ENCODE data around the gene ADAMTS2.
"Not testable (repeated sequence)": the region's sequence is repeated elsewhere in the genome, so short reads cannot be mapped to it uniquely, and the experiment has no call there.

The ADAMTS2 gene

GRCh38 chr5:179289756-179290385 is 55.4 kb downstream of the ADAMTS2 start:
- no peak for TF ChIP-seq CTCF (IDR thresholded peaks at IDR 0.05; ENCODE audit: insufficient read depth, low read depth, low read length, missing control alignments)
- no peak overlapping the region for H3K4me3 ChIP-seq (ENCODE audit: low read depth, low read length)
- no peak for DNase-seq (ENCODE audit: low read depth)

- DNase-seq (ENCODE audit: low read depth), result no peak
- no peak for TF ChIP-seq CTCF (IDR thresholded peaks at IDR 0.05; ENCODE audit: insufficient read depth, low read depth, low read length, missing control alignments)
- H3K4me3 ChIP-seq (ENCODE audit: low read depth, low read length), result no peak overlapping the region
Observed at GRCh38 chr5:179288809-179289185, 56.5 kb downstream of the ADAMTS2 start.

- DNase-seq (ENCODE audit: low read depth), result no peak
- H3K4me3 ChIP-seq (ENCODE audit: low read depth, low read length), result no peak overlapping the region
- no peak for TF ChIP-seq CTCF (IDR thresholded peaks at IDR 0.05; ENCODE audit: insufficient read depth, low read depth, low read length, missing control alignments)
Observed at GRCh38 chr5:179288101-179288808, 57.0 kb downstream of the ADAMTS2 start.

GRCh38 chr5:179287631-179288030 is 57.6 kb downstream of the ADAMTS2 start:
- TF ChIP-seq CTCF (IDR thresholded peaks at IDR 0.05; ENCODE audit: insufficient read depth, low read depth, low read length, missing control alignments), result no peak
- H3K4me3 ChIP-seq (ENCODE audit: low read depth, low read length), result no peak overlapping the region
- DNase-seq (ENCODE audit: low read depth), result no peak

- DNase-seq (ENCODE audit: low read depth), result no peak
- H3K4me3 ChIP-seq (ENCODE audit: low read depth, low read length), result no peak overlapping the region
- TF ChIP-seq CTCF (IDR thresholded peaks at IDR 0.05; ENCODE audit: insufficient read depth, low read depth, low read length, missing control alignments), result no peak
Observed at GRCh38 chr5:179287071-179287470, 58.2 kb downstream of the ADAMTS2 start.

GRCh38 chr5:179285776-179286162 is 59.5 kb downstream of the ADAMTS2 start:
- not testable (repeated sequence) for DNase-seq (ENCODE audit: low read depth); H3K4me3 ChIP-seq (ENCODE audit: low read depth, low read length)

GRCh38 chr5:179284751-179285631 is 60.3 kb downstream of the ADAMTS2 start:
- TF ChIP-seq CTCF (IDR thresholded peaks at IDR 0.05; ENCODE audit: insufficient read depth, low read depth, low read length, missing control alignments), result no peak
- DNase-seq (ENCODE audit: low read depth), result no peak
- H3K4me3 ChIP-seq (ENCODE audit: low read depth, low read length), result no peak overlapping the region

- H3K4me3 ChIP-seq (ENCODE audit: low read depth, low read length); DNase-seq (ENCODE audit: low read depth): not testable (repeated sequence)
Observed at GRCh38 chr5:179283908-179284307, 61.4 kb downstream of the ADAMTS2 start.
